HG03442 (cell line): ENCODE measurements around the gene LDLRAD4.

ENCODE experiments used
- ATAC-seq: cut with Tn5 transposase; IDR thresholded peaks from one replicate; pipeline ENCODE4 v1.9.1; 2021; ENCODE audit warnings: mild to moderate bottlenecking, moderate library complexity; ENCODE audit not compliant: unreplicated experiment

LDLRAD4 gene

DNA sequence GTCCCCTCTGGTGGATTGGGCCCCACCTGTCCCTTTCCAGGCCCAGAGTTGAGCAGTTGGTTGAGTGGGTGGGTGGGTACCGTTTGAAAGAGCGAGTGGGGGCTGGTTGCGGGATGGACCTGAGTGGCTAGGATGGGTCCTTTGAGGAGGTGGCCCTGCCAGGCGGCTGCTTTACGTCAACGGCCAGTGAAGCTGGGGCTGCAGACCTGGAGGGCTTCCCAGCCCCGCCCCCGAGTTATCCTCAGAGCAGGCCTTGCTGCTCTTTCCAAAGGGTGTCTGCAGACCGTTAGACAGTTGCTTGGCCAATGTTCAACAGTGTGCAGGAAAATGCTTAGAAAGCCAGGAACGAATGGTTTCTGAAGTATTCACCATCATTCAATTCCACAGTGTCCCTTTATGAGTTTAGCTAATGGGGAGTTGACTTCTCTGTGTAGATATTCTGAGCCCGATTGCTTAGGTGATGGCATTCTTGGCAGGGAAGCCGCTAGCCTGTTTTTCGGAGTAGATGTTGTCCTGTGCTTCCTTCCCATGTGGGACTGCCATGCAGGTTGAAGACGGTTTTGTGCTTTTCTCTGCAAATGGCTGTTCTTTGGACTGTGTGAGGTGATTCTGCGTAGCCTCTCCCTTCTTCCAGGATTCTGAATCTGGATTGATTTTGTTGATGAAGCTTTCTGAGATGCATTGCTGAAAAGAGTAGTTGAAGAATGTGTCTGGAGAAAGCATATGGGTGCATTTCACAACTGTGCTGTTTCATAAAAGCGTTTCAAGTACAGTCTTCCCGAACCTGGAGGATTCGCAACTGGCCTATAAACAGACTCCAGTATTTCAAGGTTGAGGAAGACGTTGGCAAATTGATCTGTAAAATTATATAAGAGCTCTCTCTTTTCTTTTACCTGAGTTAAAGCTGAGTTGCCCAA lies 45.8 kb downstream of the LDLRAD4 start:
- ATAC-seq, result no peak

GRCh38 chr18:13265008-13265910 lies 46.7 kb downstream of the LDLRAD4 start:
- ATAC-seq, result no peak

GRCh38 chr18:13265911-13266217 lies 47.3 kb downstream of the LDLRAD4 start:
- ATAC-seq, result no peak

- ATAC-seq, result no peak
Observed at GRCh38 chr18:13266218-13267100, 47.9 kb downstream of the LDLRAD4 start.

DNA sequence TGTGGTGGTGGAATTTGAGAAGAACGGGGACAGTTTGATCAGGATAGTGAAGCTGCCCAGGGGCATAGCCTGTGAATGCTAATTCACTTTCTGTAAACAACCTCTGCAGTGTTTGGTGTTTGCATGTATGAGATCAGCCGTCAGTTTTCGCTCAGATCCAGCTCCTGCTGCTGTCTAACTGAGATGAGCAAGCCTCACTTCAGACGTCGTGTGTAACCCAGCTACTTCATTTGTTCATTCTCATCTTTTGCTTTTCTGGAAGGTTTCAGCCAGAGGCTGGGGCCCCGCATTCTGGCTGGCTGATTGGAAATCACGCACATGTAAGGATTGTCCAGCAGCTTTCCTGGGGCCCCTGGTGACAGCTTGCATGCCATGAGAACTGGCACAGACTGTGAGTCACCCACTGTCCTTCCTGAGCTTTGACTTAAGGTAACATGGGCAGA lies 48.9 kb downstream of the LDLRAD4 start:
- ATAC-seq, result no peak

GRCh38 chr18:13268158-13269012 lies 49.8 kb downstream of the LDLRAD4 start:
- no peak for ATAC-seq

DNA sequence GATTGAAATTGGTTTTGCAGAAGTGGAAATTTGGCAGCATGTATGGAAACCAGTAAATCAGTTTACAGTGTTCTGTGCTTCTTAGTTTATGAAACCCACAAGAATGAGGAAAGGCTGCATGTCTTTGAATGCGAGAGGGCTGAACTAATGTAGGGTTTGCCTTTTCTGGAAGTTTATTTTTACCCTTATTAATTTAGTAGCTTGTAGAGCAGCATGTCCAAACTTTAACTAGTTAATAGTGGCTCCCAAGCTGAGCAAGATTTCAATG lies 50.4 kb downstream of the LDLRAD4 start:
- ATAC-seq, result no peak

DNA sequence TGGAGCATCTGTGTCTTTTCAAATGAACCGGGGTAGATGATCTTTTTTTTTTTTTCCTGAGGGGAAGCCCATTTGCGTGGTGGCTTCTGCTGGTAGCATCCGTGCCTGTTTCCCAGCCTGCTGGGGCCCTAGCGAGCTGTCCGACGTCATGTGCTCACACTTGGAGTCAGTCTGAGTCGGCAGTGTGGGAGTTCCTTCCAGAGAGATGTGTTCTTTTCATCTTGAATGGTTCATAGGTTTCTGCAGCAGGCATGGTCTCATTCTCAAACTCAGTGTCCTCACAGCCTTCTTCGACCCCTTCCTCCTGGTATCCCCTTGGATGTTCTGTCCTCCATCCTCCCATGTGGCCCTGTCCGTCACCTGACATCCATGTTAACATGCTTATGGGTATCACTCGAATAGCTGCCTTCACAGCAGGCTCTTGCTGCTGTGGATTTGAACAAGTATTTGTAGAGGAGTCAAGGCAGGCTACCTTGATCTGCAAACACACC lies 51.0 kb downstream of the LDLRAD4 start:
- ATAC-seq, result no peak

DNA sequence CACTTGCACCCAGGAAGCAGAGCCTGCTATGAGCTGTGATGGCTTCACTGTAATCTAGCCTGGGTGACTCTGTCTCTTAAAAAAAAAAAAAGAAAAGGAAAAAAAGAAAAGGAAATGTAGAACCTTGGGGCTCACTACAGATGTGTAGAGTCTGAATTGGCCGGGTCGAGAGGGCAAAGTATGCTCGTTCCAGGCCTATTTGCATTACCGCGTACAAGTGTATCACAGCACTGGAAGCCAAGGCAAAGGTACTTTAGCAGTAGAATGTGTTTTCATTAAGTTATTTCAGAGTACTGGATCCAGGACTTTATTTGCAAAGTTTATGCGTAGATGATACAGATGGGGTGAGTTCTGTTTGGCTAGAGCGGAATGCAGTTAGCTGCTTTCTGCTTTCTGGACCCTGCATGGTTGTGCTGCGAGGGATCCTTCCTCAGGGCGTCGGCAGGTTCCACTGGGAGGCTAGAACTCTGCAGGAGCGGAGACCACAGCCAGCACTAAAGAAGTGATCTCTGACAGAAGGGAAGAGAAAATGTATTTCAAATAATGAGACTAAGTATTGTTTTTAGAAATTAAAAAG lies 51.8 kb downstream of the LDLRAD4 start:
- no peak for ATAC-seq

DNA sequence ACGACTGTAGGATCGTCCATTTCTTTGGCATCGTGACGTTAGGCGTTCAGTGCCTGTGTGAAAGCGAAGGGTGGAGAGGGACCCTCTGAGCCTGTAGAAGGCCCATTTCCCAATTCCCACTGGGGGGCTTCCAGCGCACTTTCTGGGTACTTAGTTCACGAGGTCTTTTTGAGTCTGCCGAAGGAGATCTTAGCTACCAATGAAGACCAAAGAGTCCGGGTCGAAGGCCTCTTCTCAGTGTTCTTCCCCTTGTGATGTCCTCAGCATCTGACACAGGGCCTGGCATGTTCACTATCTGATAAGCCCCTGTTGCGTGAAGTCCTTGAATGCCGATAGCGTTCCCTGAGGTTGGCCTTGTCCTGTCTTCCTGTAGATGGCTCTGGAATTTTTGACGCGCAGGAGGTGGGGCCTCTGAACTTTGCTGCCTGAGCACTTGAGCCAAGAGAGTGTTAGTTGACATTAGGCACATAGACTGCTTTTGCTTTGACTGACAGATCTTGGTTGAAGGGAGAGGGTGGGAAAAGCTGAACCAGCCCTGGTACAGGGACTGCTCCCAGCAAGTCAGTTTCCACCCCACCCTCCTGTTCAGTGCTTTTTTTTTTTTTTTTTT lies 52.8 kb downstream of the LDLRAD4 start:
- ATAC-seq, result no peak

DNA sequence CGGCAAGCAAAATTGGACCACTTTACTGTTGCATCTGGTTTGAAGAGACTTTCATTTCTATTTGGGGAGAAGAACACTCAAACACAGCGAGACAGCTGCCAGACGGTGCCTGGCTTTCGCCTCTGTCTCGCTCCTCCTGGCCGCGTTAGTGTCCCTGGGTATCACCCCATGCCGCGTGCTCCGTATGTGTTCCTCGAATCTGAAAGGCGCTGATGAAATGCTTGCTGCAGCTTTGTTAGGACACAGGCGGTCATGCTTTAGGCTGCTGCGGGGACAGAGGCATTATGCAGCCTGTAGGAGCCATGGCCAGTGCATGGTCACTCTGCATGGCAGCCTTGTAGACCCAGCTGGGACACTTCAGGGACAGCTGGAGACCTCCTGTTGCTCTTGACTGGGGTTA lies 53.9 kb downstream of the LDLRAD4 start:
- no peak for ATAC-seq

DNA sequence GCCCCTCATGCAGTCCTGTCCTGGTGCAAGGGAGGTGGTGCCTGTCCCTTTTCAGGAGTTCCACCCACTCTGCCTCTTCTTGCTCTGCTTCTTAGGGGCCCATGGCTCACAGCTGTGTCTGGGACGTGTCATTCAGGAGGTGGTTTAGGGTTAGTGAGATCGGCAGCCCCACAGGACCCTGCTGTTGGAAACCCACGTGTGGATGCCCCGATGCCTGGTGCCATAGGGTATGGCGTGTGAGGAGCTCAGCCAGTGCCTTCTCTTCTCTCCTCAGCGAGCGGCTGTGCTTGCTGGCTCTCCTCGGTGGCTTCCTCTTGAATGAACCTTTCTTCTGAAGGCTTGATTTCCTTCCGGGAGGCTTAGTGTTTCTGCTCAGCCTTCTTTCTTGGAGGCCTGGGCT lies 55.2 kb downstream of the LDLRAD4 start:
- ATAC-seq, result no peak

DNA sequence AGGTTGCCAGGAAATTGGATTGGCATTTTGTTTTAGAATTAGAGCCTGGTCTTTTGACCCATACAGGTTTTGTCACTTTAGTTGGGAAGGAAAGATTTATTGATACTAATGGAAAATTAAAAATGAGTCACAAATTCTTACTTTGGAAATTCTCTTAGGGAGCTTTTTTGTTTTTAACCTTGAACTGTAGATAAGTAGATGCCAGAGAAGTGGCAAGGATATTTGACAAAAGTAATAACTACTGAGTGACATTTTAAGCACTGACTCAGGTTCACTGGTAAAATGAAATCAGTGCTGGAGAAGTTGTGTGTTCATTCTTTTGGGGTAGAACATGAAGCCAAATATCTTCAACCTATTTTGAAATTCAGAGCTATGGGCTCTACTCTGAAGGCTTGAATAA lies 56.5 kb downstream of the LDLRAD4 start:
- ATAC-seq, result no peak

DNA sequence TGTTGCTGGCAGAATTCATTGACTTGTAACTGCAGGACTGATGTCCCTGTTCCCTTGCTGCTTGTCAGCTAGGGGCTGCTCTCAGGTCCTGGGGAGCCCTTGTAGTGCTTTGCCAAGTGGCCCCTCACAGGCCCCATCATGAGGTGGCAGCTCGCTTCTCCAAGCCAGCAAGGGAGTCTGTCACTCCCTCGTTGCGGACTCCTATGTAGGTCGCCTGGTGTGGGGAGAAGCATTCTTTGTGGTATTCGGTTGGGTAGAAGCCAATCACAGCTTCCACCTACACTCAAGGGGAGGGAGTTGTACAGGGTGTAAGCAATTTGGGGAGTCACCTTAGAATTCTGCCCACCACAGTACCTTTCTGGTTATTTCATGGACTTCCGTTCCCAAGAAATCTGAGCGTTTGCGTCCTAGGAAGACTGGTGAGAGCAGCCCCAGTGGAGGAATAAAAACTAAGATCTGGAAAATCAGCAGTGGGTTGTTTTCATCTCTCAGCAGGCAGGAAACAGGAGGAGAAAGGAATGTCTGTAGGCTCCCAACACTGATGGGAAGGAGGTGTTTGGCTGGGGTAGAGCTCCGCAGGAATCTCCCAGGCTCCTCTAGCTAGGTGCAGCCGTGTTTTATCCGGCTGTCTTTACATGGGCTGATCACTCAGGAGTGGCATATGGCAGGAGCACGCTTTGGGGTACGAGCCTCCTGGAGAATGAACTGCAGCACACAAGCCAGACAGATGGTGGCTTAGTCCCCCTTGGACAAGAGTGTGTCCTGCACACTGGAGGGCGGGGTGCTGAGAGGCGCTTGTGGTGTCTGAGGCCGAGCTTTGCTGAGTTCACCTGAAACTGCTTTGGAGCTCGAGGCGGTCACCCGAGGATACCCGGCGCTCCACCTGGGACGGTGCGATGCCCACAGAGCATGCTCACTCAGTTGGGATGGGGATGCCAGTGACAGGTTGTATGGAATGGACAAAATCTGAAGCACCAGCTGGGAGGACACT lies 58.3 kb downstream of the LDLRAD4 start:
- ATAC-seq, result no peak

DNA sequence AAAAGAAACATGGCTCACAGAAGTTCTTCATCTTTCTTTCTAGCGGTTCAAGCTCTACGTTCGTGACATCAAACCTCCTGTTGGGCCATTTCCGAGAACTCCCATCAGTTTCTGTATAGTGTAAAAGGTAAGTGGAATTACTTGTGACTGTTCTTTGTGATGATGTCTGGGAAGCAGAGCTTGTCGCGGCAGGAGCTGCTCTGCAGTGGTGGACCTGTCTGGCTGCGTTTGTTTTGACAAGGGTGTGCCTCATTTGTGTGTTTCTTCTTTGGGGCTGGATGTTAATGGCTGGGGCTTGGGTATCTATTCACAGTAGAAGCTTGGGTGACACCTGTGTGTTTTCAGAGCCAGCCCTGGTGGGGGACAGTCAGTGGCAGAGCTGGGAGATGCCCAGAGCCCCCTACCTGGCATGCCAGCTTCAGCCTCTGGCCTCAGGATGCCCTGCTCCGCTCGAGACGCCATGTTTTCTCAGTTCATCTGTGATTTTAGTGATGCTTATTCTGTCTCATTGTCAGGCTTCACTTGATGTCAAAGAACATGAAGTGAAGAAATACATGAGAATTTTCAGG lies 59.6 kb downstream of the LDLRAD4 start:
- ATAC-seq, result no peak

DNA sequence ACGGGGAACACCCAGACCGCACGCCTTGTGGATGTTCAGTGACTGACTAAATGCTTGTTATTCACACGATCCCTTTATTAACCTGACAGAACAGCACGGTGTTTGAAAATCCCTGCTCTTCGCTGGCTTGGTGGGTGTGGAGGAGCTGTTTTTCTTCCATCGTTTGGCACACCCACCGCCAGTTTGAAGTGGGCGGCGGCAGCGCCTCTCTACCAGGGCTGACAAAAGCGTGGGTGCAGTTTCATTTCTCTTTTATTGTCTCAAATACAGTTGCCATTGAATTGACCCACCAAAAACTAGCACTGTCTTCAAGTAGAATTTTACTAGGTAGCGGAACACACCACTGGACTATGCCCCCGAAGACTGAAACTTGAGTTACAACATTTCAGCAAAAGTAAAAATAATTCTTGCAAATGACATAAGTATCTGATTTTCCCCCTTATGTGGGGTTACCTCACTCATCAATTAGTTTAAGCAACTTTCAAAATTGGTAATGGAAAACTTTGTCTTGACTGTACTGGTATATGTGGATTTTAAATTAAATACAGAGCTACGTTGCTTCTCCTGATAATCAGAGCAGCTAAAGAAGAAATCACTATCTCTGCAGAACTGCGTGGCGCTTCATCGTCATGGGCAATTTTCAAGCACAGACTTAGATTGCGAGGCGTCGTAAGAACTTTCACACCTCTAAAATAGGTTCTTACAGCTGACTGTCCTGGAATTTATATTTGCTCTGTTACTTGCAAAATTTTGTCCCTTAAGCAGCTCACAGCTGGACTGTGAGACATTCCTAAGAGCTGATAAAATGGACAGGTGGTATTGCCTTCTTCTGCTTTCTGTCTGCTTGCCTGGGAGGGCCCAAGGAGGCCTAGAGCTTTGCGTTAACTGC lies 60.9 kb downstream of the LDLRAD4 start:
- ATAC-seq, result no peak
